SK-N-MC (cell line): ENCODE data around the gene ZNF638.
"Not testable (repeated sequence)": the region's sequence is repeated elsewhere in the genome, so short reads cannot be mapped to it uniquely, and the experiment has no call there.

Experiments
- EZH2 ChIP-seq: fragments of 200-600 bp; sonication (generic); IDR thresholded peaks from one replicate; pipeline ENCODE4 v1.6.1; 2017; ENCODE audit warnings: antibody characterized with exemption
- POLR2AphosphoS5 ChIP-seq: IDR thresholded peaks from 2 replicates; pipeline ENCODE4 v1.6.1; 2012; ENCODE audit warnings: mild to moderate bottlenecking, low read depth, low read length, borderline replicate concordance

DNA sequence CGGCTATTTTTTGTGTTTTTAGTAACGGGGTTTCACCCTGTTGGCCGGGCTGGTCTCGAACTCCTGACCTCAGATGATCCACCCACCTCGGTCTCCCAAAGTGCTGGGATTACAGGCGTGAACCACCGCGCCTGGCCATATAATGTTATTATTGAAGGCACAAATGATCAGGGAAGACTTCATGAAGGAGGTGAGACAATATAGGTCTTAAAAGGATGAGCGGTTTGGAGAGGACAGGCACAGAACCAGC, 326 bp upstream of the ZNF638 start:
- TF ChIP-seq POLR2AphosphoS5, EZH2: not testable (repeated sequence)
